ENCODE data around the gene OBSCN. TPM values are rescaled to one million over a fixed set of nuclear protein-coding genes. Genes with fewer than 3 reads are reported as not detected.

Gene OBSCN
- total RNA-seq, 1 donor from 2014 or later, result 39.4 TPM

DNA sequence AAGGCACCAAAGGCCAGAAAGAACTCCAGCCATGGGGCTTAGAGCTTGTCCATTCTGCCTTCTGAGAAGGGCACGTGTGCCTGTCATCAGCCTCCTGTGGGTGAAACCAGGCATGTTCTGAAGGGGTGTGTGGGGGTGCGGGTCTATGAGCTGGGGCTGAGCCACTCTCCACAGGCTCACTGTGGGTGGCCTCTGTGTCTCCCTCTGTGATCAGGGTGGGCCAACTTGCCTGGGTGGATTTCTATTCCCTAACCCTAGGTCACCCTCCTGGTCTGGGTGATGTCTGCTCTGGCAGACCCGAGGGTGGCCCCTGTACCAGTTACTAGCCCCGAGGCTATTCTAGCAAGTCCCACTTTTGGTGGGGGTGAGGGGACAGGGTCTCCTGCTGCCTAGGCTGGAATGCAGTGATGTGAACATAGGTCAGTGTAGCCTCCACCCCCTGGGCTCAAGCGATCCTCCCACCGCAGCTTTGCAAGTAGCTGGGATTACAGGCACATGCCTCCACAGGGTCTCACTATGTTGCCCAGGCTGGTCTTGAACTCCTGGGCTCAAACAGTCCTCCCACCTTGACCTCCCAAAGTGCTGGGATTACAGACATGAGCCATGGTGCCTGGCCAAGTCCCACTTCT lies 104.4 kb downstream of the OBSCN start:
- ATAC-seq, result no peak
- Histone ChIP-seq H3K27ac (no peak overlapping the region), H3K4me1 (no peaks in the 10 kb centered on the region), H3K27me3 (no peaks in the 10 kb centered on the region), H3K9me3 (no peaks in the 10 kb centered on the region), H3K4me3 (no peak overlapping the region), H3K36me3 (no peaks in the 10 kb centered on the region)
- TF ChIP-seq, protein P1, sequence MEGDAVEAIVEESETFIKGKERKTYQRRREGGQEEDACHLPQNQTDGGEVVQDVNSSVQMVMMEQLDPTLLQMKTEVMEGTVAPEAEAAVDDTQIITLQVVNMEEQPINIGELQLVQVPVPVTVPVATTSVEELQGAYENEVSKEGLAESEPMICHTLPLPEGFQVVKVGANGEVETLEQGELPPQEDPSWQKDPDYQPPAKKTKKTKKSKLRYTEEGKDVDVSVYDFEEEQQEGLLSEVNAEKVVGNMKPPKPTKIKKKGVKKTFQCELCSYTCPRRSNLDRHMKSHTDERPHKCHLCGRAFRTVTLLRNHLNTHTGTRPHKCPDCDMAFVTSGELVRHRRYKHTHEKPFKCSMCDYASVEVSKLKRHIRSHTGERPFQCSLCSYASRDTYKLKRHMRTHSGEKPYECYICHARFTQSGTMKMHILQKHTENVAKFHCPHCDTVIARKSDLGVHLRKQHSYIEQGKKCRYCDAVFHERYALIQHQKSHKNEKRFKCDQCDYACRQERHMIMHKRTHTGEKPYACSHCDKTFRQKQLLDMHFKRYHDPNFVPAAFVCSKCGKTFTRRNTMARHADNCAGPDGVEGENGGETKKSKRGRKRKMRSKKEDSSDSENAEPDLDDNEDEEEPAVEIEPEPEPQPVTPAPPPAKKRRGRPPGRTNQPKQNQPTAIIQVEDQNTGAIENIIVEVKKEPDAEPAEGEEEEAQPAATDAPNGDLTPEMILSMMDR (IDR thresholded peaks at IDR 0.05), result no peak
- DNase-seq, result peak; percentile 31
- intact Hi-C loops (cut with DNase I), result no loop called here

DNA sequence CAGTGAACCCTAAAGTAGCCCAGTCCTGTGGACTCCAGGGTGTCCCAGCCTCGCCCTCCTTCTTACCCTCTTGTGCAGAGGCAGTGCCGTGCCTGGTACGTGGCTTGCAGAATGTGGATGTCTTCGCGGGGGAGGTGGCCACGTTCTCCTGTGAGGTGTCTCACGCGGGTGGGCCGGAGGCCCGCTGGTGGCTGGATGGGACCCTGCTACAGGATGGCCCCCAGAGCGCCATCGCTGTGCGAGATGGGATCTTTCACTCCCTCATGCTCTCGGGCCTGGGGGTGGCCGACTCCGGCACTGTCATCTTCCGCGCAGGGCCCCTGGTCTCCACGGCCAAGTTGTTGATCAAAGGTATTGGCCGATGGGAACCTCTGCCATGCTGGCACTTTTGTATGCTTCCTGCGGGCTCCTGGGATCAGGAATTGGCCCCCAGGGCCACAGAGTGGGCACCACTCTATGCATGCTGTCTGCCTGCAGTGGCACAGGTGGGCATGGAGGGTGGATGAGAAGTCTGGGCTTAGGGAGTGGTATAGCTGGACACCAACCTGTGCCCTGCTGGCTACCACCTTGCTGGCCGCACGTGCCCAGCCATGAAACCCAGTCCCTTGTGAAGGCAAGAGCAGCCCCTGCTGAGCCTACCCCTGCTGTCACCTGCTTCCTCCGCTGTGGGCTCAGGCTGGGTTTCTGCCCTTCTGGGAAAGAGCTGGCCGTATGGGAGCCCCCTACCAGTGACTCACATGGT lies 105.9 kb downstream of the OBSCN start:
- intact Hi-C loops (cut with DNase I), result no loop called here
- no peak overlapping the region for H3K4me3 ChIP-seq
- H3K9me3 ChIP-seq, result no peaks in the 10 kb centered on the region
- ATAC-seq, result no peak
- no peak overlapping the region for H3K27ac ChIP-seq
- H3K27me3 ChIP-seq, result no peaks in the 10 kb centered on the region
- peak; percentile 51 for DNase-seq
- TF ChIP-seq, protein P1 (IDR thresholded peaks at IDR 0.05), result no peak
- no peaks in the 10 kb centered on the region for H3K4me1 ChIP-seq
- H3K36me3 ChIP-seq, result no peaks in the 10 kb centered on the region

DNA sequence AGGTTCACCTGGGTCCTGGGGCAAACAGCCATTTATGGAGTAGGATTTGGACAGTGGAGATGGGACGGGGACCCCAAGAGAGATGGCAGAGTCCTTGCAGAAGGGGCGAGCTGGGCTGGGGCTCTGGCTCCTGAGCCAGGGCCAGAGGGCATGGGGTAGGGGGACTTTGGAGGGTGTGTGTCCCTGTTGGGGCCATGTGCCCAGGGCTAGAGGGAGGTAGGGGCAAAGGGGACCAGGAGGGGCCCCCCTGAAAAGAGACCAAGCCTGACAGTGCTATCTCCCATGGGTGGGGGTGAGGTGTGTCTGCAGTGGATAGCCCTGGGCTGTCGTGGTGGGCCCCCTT lies 106.4 kb downstream of the OBSCN start:
- Histone ChIP-seq H3K4me3 (no peak overlapping the region), H3K4me1 (no peaks in the 10 kb centered on the region), H3K9me3 (no peaks in the 10 kb centered on the region), H3K27ac (no peak overlapping the region), H3K36me3 (no peaks in the 10 kb centered on the region), H3K27me3 (no peaks in the 10 kb centered on the region)
- intact Hi-C loops (cut with DNase I), result no loop called here
- DNase-seq (peak; percentile 28), ATAC-seq (no peak)
- TF ChIP-seq, protein P1 (IDR thresholded peaks at IDR 0.05), result no peak

DNA sequence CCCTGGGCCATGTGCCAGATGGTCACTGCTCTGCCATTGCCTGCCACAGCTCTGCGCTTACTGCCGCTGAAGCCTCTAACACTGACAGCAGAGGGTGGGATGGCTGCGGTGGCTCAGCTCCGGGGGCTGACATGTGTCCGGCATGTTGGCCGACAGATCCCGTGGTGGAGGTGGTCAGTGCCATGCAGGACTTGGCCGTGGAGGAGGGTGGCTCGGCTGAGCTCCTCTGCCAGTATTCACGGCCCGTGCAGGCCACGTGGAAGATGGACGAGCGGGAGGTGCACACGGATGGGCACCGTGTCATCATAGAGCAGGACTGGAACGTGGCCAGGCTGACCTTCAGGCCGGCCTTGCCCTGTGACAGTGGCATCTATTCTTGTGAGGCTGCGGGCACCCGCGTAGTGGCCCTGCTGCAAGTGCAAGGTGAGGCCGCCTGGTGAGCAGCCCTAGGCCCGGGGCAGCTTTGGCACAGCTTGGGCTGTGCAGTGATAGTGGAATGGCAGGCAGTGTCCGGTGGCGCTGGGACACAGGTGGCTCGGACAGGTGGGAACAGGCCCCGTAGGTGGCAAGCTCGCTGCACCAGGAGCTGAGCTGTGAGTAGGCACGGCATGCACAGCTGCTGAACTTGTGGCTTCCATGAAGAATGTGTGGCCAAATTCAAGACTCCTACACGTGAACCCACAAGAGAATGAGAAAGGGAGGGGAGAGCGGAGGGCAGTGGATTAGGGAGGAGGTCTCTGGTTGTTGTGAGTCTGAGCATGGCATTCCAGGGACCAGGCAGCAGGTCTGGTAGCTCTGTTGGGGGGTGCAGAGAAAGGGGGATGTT lies 107.0 kb downstream of the OBSCN start:
- H3K9me3 ChIP-seq, result no peaks in the 10 kb centered on the region
- ATAC-seq, result no peak
- H3K27ac ChIP-seq, result no peak overlapping the region
- intact Hi-C loops (cut with DNase I), result no loop called here
- TF ChIP-seq, protein P1 (IDR thresholded peaks at IDR 0.05), result no peak
- H3K4me3 ChIP-seq, result no peak overlapping the region
- peak; percentile 50 for DNase-seq
- H3K27me3 ChIP-seq, result no peaks in the 10 kb centered on the region
- H3K36me3 ChIP-seq, result peaks cover 5% of the 10 kb centered on the region
- H3K4me1 ChIP-seq, result no peaks in the 10 kb centered on the region

DNA sequence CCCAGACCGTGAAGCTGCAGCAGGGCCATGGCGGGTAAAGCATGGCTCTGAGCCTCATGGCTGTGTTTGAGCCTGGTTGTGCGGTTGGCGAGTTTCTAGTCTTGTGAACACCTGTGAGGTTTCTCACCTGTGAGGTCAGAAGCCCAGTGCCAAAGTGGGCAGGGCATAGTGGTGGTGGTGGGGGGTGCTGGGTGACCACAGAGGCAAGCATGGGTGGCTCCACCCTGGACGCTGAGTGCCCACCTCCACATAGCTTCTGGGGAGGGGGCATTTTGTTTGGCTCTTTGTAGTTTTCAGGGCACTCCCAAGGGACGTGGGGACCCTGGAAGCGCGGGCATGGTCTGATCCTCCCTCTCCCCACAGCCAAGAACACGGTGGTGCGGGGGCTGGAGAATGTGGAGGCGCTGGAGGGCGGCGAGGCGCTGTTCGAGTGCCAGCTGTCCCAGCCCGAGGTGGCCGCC lies 107.7 kb downstream of the OBSCN start:
- no peaks in the 10 kb centered on the region for H3K9me3 ChIP-seq
- no peak overlapping the region for H3K27ac ChIP-seq
- TF ChIP-seq, protein P1 (IDR thresholded peaks at IDR 0.05), result no peak
- DNase-seq (no peak), ATAC-seq (no peak)
- H3K36me3 ChIP-seq, result peaks cover 11% of the 10 kb centered on the region
- H3K4me1 ChIP-seq, result no peaks in the 10 kb centered on the region
- H3K4me3 ChIP-seq, result no peak overlapping the region
- intact Hi-C loops (cut with DNase I), result no loop called here
- H3K27me3 ChIP-seq, result no peaks in the 10 kb centered on the region
